HG02798 (cell line): ENCODE results near the gene RNF11.

Experiments
- ATAC-seq: cut with Tn5 transposase; IDR thresholded peaks from one replicate; pipeline ENCODE4 v1.9.1; 2021; ENCODE audit warnings: mild to moderate bottlenecking; ENCODE audit not compliant: unreplicated experiment, poor library complexity

RNF11 gene

GRCh38 chr1:51255331-51255730, 19.3 kb downstream of the RNF11 start:
- no peak for ATAC-seq

DNA sequence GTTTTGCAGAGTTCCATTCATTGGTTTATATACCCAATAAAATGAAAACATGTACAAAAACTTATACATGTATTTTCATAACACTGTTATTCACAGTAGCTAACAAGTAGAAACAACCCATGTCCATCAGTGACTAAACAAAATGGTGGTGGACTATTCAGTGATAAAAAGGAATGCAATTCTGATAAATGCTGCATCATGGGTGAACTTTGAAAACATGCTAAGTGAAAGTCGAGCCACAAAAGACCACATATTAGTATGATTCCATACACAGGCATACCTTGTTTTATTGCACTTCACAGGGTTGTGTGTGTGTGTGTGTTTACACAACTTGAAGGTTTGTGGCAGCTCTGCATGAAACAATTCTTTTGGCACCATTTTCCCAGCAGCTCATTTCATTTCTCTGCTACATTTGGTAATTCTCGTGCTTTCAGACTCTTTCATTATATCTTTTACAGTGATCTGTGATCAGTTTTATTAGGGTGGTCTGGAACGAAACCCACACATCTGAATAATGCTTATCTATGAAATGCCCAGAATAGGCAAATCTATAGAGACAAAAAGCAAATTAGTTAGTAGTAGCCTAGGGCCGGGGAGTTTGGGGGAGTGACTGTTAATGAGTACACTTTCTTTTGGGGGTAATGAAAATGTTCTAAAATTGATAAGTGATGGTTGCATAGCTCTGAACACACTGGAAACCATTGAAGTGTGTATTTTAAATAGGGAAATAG, 27.2 kb downstream of the RNF11 start:
- no peak for ATAC-seq

DNA sequence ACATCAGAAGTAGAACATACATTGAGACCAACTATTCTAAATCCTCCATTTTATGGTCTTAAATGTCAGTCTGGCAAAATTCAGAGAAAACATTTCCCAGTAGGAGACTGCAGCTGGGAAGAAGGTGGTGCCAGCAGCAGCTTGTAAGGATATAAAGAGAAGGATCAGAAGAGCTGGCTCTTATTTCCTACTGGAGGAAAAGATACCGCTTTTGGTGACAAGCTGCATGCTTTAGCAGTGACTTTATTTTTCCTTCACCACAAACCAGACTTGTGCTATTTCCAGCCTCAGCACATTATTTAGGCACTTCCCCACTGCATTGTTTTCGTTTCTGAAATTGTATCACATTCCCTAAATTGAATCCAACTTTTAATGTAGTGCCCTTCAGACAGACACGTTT, 28.4 kb downstream of the RNF11 start:
- no peak for ATAC-seq

DNA sequence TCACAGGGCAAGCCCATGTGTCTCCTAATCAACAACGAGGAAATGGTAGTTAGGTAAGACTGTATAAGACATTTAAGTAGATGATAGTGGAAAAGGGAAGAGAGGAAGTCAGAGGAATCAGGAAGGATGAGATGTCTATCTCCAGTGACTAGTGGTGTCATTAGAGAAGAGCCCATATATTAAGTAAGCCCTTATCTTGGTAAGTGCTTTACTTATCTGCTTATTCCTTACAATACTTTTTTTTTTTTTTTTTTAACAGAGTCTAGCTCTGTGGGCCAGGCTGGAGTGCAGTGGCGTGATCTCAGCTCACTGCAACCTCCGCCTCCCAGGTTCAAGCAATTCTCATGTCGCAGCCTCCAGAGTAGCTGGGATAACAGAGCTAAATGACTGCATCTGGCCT, 29.5 kb downstream of the RNF11 start:
- no peak for ATAC-seq

GRCh38 chr1:51266181-51266580, 30.1 kb downstream of the RNF11 start:
- no peak for ATAC-seq

- ATAC-seq: no peak
Measured at GRCh38 chr1:51266791-51267190, 30.7 kb downstream of the RNF11 start.

DNA sequence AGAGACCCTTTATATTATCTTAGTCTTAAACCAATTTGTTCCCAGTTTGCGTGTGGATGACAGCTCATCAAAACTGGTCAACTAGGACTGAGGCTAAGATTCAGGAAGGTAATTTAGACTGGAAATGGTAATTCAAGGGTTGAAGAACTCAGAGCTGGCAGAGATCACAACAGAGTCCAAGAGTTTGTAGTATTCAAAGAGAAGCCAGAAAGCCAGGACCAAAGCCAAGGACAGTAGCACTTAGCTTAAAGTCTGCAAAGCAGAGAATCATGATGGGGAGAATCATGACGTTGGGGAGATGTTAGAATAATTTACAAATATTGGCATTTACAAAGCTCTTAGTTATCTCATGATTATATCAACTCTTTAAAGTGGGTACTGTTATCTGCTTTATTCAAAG, 32.6 kb downstream of the RNF11 start:
- peak; percentile 18 for ATAC-seq

DNA sequence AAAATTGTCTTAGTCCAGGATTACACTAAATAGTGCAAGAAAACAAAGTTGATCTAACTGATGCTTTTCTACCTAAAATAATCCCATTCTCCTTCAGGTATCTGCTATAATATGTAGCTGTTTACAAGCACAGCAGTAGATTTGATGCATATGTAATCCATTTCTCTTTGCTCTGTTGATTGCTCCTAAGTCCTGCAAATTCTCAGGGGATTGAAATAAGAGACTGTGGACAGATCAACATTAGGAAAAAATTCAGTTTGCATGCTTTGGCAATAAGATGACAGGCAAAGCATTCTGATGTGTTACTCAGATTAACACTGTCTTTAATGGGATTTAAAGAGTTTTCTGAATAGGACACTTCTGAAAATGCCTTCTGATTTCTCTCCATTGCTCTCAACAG, 34.7 kb downstream of the RNF11 start:
- ATAC-seq: no peak

- ATAC-seq: no peak
Measured at GRCh38 chr1:51272916-51273315, 36.8 kb downstream of the RNF11 start.

DNA sequence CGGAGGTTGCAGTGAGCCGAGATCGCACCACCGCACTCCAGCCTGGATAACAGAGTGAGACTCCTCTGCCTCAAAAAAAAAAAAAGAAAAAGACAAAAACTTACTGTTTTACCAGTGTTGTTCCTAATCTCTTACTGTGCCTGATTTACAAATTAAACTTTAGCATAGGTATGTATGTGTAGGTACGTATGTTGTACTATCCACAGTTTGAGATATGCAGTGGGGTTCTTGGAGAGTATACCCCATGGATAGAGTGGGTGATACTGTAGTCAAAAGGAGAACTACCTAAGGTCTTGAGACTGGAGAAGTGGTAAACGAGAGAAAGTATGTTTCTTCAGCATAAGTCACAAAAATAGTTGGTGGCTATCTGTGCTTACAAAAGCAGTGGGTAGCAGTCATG, 38.6 kb downstream of the RNF11 start:
- no peak for ATAC-seq

DNA sequence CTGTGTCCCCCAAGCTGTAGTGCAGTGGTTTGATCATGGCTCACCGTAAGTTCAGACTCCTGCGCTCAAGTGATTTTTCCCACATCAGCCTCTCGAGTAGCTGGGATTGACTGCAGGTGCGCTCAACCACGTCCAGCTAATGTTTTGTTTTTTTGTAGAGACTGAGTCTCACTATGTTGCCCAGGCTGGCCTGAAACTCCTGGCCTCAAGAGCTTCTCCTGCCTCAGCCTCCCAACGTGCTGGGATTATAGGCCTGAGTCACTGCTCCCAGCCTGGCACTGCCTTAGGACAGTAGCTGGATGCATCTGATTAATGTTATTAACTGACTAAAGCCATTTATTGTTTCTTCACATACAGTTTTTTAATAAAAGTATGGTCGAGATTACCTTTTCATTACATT, 40.2 kb downstream of the RNF11 start:
- no peak for ATAC-seq

DNA sequence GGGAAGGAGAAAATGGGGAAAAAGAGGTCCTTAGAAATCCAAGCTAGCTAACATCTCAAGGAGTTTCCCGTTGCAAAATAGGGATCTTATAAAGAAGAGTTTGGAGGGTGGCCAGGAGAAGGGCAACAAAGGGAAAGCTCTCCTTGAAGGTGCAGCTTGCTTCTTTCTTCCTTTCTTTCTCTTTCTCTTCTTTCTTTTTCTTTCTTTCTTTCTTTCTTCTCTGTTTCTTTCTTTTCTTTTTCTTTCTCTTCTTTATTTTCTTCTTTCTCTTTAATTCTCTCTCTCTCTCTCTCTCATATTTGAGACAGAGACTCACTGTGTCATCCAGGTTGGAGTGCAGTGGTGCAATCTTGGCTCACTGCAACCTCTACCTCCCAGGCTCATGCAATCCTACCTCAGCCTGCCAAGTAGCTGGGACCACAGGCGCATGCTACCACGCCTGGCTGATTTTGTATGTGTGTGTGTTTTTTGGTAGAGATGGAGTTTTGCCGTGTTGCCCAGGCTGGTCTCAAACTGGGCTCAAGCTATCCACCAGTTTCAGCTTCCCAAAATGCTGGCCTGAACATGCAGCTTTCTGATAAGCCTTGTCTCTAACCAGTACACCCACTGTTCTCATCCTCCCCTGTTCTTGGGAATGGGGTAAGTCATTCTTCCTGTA, 44.4 kb downstream of the RNF11 start:
- ATAC-seq: no peak

- ATAC-seq: no peak
Measured at GRCh38 chr1:51281807-51282206, 45.7 kb downstream of the RNF11 start.

DNA sequence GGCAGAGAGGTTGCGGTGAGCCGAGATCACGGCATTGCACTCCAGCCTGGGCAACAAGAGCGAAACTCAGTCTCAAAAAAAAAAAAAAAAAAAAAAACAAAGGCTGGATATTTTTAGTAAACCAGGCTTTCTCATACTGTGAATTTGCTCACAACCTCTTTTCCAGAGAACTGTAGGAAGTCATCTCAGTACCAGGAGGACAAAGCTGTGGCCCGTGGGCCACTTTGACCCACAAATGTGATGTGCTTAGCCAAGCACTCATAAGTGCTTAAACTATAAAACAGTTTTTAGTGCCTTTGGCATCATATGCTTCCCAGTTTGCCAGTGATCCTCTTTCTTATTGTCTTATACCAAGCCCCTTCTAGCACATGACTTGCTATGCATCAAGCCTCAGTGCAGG, 46.5 kb downstream of the RNF11 start:
- no peak for ATAC-seq

DNA sequence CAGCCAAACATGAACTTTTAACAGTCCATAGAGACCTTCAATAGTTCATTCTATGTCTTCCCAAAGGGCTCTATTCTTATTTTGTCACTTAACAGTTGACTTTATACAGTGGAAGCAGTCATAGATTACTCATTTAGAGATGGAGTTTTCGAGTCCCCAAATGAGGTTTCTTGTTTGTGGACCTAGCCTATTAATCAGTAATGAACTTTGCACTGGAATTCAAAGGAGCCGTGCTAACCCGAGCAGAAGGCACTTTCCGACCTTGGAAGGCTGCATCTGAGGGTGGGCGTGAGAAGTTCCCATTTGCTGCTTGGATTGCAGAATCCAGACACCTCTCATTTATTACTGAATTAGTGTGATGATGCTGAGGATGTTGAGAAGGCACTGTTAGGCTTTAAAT, 47.9 kb downstream of the RNF11 start:
- ATAC-seq: no peak

DNA sequence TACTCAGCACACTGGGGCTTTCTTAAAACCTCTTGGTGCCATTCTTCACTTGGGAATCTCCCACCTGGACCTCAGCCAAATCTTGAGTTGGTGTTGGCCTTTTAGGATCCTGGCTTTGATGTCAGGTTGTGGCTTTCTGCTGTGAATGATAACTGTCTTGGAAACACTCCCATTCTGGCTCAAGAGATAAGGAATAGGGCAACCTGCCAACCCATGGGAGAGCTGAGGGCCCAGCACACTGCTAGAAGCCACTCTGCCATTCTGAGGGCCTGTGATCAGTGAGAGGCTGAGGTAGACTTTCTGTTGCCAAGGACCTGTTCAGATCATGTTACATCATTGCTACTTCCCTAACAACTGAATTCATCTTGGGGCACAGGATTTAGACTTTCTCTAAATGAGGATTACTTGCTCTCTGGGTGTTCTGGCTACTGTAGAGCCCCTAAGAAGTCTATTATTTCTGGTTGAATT, 48.4 kb downstream of the RNF11 start:
- ATAC-seq: peak; percentile 30

- peak; percentile 87 for ATAC-seq
Measured at GRCh38 chr1:51285055-51285454, 49.0 kb downstream of the RNF11 start.

DNA sequence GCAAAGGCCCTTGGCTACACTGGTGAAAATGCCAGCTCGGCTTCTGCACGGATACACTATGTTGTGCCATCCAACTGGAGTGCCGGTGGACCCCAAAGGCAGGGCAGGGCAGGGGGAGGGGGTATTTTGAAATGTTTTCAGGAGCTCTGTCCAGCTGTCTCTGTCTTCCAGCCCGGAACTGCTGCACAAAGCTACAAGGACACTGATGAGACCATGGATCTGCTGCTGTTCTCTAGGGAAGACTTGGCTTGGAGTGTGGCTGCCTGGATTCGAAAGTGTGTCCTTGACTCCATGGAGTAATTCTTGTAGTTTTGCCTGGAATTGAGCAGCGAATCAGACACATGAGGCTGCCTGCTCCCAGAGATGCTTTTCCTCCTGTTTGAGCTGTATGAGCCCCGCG, 51.9 kb downstream of the RNF11 start:
- ATAC-seq: no peak

DNA sequence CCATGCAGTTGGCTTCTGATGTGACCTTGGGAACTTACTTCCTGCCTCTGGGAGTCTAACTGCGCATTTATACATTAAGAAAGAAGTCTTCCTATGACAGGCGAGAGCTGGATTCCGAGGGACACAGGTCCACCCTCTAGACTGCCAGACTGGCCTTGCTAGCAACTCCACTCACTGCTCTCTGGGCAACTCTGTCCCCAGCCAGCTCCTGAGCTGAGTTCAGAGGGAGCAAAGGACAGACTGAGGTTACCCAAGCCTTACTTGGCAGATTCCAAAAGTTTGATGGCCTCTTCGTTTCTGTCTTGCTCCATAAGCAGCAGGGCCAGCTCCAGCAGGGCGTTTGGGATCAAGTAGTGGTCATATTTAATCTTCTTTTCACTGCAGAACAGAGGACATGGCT, 52.5 kb downstream of the RNF11 start:
- ATAC-seq: no peak

DNA sequence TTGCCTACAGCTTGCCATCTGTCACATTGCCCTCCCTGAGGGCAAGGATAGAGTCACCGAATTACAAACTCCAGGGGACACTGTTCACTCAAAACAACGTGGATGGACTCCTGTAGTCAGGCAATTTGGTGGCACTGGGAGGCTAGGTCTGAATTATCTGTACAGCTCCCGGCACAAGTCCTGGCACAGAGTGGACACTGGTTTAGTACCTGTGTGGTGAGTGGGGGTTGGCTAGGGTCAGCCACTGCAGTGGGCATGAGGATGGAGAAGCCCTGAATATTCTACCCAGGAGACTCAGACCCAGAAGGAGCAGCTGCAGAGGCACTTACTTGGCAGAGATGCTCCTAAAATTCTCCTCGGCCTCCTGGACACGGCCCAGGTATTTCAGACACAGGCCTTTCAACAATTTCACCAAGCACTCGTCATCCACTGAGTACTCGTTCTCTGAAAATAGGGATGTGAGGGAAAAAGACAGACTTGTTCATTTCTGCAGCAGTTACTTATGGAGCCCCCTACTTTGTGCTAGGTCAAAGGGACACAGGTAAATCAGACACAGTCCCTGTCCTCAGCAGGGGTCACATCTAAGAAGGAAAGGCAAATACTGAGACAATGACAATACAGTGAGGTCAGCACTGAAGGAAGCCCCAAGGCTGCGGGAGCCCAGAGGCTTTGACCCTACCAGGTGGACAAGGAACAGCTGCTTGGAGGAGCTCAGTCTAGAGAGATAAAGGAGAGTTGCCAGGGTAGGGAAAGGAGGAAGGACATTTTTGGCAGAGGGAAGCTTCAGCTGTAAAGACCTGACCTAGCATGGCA, 53.8 kb downstream of the RNF11 start:
- ATAC-seq: no peak

DNA sequence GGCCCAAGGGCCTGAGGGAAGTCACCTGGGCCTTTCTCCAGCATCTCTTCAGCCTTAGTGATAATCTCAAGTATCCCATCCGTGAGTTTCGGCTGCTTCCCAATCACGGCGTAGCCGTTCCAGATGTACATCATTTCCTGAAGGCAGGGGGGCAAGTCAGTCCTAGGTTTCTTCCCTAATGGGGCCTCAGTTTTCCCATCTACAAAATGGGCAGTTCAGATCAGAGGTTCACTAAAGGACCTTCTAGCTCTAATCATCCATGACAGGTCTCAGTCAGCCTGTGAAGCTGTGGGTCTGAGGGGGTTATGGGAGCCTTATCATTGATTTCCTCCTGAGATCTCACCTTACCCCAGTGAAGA, 54.4 kb downstream of the RNF11 start:
- ATAC-seq: no peak
